Uterus (tissue), 4 donors: ENCODE measurements around the gene PLEKHH3. TPM values are rescaled to one million over a fixed set of nuclear protein-coding genes. Genes with fewer than 3 reads are reported as not detected.

ENCODE experiments used
- DNase-seq, 2 donors: peaks; one replicate each; pipeline ENCODE4 v3.0.0-alpha.2; 2019 to 2020
- H3K27ac ChIP-seq, 2 donors: fragments of 200-600 bp; sonication (generic); 1 replicate in 1 of 2; 2 replicates in 1 of 2; pipeline ENCODE4 v1.5.1; 2016 to 2018
- H3K27me3 ChIP-seq, 2 donors: fragments of 200-600 bp; sonication (generic); one replicate each; pipeline ENCODE4 v1.5.1; 2018 to 2019; ENCODE audit warnings: control low read depth in 1 of 2
- H3K36me3 ChIP-seq, 2 donors: fragments of 200-600 bp; sonication (generic); one replicate each; pipeline ENCODE4 v1.5.1; 2019; ENCODE audit warnings: control low read depth in 1 of 2
- H3K4me1 ChIP-seq, 2 donors: fragments of 200-600 bp; sonication (generic); one replicate each; pipeline ENCODE4 v1.5.1; 2018 to 2019; ENCODE audit warnings: control low read depth in 1 of 2
- H3K4me3 ChIP-seq, 2 donors: fragments of 200-600 bp; sonication (generic); 1 replicate in 1 of 2; 2 replicates in 1 of 2; pipeline ENCODE4 v1.5.1; 2018 to 2019; ENCODE audit warnings: mild to moderate bottlenecking in 1 of 2
- H3K9me3 ChIP-seq, 2 donors: fragments of 200-600 bp; sonication (generic); one replicate each; pipeline ENCODE4 v1.5.1; 2019; ENCODE audit warnings: control low read depth in 1 of 2
- POLR2A ChIP-seq, 2 donors: fragments of 450-650 bp; IDR thresholded peaks; one replicate each; pipeline ENCODE4 v1.6.1; 2016; ENCODE audit warnings: antibody characterized with exemption in 2 of 2, mild to moderate bottlenecking in 1 of 2, moderate library complexity in 1 of 2
- intact Hi-C: fragments of 100-400 bp; cut with DNase I; formaldehyde crosslinking; loops from one replicate; pipeline ENCODE4 v1.15.1; 2023; ENCODE audit warnings: low total_unique reads
- total RNA-seq, 4 donors: library from RNA; depleted of rRNA in 3 of 4; stranded (reverse); fragments of >200 nt in 3 of 4; gene quantifications; one replicate each; pipeline versions ENCODE4 v1.1.0 to v1.2.4, GENCODE V29; 2014 to 2023
- TF ChIP-seq, protein P1 (sequence below), 4 experiments: fragments of 200-600 bp in 2 of 4; fragments of 450-650 bp in 2 of 4; sonication (generic) in 2 of 4; IDR thresholded peaks; one replicate each; pipeline ENCODE4 v1.5.1; 2016 to 2019; ENCODE audit warnings: antibody characterized with exemption in 4 of 4, mild to moderate bottlenecking in 2 of 4, moderate library complexity in 1 of 4
- donor health status: DM: yes; HTN: yes; CAD: no.

The PLEKHH3 gene
- total RNA-seq, 4 donors from 2014 or later: 2.9 to 102 (median 19.2) TPM

GRCh38 chr17:42672038-42672437 lies 4.8 kb downstream of the PLEKHH3 start:
- H3K4me1 ChIP-seq: peaks cover 0 to 29% of the 10 kb centered on the region in 2 donors
- TF ChIP-seq, protein P1, sequence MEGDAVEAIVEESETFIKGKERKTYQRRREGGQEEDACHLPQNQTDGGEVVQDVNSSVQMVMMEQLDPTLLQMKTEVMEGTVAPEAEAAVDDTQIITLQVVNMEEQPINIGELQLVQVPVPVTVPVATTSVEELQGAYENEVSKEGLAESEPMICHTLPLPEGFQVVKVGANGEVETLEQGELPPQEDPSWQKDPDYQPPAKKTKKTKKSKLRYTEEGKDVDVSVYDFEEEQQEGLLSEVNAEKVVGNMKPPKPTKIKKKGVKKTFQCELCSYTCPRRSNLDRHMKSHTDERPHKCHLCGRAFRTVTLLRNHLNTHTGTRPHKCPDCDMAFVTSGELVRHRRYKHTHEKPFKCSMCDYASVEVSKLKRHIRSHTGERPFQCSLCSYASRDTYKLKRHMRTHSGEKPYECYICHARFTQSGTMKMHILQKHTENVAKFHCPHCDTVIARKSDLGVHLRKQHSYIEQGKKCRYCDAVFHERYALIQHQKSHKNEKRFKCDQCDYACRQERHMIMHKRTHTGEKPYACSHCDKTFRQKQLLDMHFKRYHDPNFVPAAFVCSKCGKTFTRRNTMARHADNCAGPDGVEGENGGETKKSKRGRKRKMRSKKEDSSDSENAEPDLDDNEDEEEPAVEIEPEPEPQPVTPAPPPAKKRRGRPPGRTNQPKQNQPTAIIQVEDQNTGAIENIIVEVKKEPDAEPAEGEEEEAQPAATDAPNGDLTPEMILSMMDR (IDR thresholded peaks at IDR 0.05): no peak
- no peak for TF ChIP-seq POLR2A (IDR thresholded peaks at IDR 0.05)
- intact Hi-C loops: loop anchor here (10.0 kb wide), 1 partner anchor 97 kb away; the partner anchor contains the start of gene PSMC3IP
- no peaks in the 10 kb centered on the region for H3K36me3 ChIP-seq
- peak overlapping the region; percentile 89 to 92 for H3K27ac ChIP-seq
- H3K4me3 ChIP-seq: no peak overlapping the region
- DNase-seq: peak in 1 of 2 donors; percentile 21
- no peaks in the 10 kb centered on the region for H3K27me3 ChIP-seq
- no peaks in the 10 kb centered on the region for H3K9me3 ChIP-seq

GRCh38 chr17:42670789-42671657 lies 5.8 kb downstream of the PLEKHH3 start:
- Histone ChIP-seq H3K36me3 (no peaks in the 10 kb centered on the region), H3K9me3 (no peaks in the 10 kb centered on the region), H3K27ac (peak overlapping the region; percentile 89 to 92), H3K4me3 (no peak overlapping the region), H3K4me1 (peaks cover 0 to 29% of the 10 kb centered on the region in 2 donors), H3K27me3 (no peaks in the 10 kb centered on the region)
- TF ChIP-seq POLR2A (IDR thresholded peaks at IDR 0.05): no peak
- TF ChIP-seq, protein P1 (IDR thresholded peaks at IDR 0.05): no peak
- DNase-seq: peak in 1 of 2 donors; percentile 20
- intact Hi-C loops: loop anchor here (10.0 kb wide), 1 partner anchor 96 kb away; the partner anchor contains the start of gene PSMC3IP

- TF ChIP-seq, protein P1 (IDR thresholded peaks at IDR 0.05): no peak
- no peak for TF ChIP-seq POLR2A (IDR thresholded peaks at IDR 0.05)
- H3K36me3 ChIP-seq: no peaks in the 10 kb centered on the region
- H3K27ac ChIP-seq: peak overlapping the region; percentile 89 to 92
- intact Hi-C loops: loop anchor here (10.0 kb wide), 1 partner anchor 95 kb away; the partner anchor contains the start of gene PSMC3IP
- peak in 1 of 2 donors; percentile 20 for DNase-seq
- no peaks in the 10 kb centered on the region for H3K27me3 ChIP-seq
- peaks cover 0 to 29% of the 10 kb centered on the region in 2 donors for H3K4me1 ChIP-seq
- H3K9me3 ChIP-seq: no peaks in the 10 kb centered on the region
- no peak overlapping the region for H3K4me3 ChIP-seq
Observed at GRCh38 chr17:42669977-42670788, 6.6 kb downstream of the PLEKHH3 start.

DNA sequence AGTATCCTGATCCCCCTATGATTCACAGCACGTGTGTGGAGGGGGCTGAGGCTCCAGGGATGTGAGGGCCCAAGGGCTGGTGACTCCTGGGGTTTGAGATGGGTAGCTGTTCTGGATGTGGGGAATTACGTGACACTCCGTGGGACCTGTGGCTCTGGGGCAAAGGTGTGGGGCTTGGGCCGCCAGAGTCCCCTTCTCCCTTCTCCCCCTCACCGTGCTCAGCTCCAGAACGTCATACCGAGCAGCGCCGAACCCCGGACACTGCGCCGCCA lies 7.2 kb downstream of the PLEKHH3 start:
- DNase-seq: no peak
- intact Hi-C loops: no loop called here
- TF ChIP-seq POLR2A (IDR thresholded peaks at IDR 0.05): no peak
- TF ChIP-seq, protein P1 (IDR thresholded peaks at IDR 0.05): no peak
- Histone ChIP-seq H3K4me1 (peaks cover 0 to 29% of the 10 kb centered on the region in 2 donors), H3K27ac (peak overlapping the region; percentile 76 to 89), H3K27me3 (no peaks in the 10 kb centered on the region), H3K4me3 (no peak overlapping the region), H3K9me3 (no peaks in the 10 kb centered on the region), H3K36me3 (no peaks in the 10 kb centered on the region)
